Mesenchymal stem cell (in vitro differentiated cells and primary cell): ENCODE measurements around the gene CMTR1.
"Not testable (repeated sequence)": the region's sequence is repeated elsewhere in the genome, so short reads cannot be mapped to it uniquely, and the experiment has no call there.

Experiments
- DNase-seq: peaks from one replicate; pipeline ENCODE4 v3.0.0-alpha.2; 2013
- H2AFZ ChIP-seq: one replicate; pipeline ENCODE4 v1.6.1; 2013; ENCODE audit warnings: low read depth, mild to moderate bottlenecking, control low read depth, inconsistent platforms, low read length, moderate library complexity
- H2AK5ac ChIP-seq: 2 replicates; pipeline ENCODE4 v1.6.1; 2013; ENCODE audit warnings: low read length, moderate library complexity, mild to moderate bottlenecking, inconsistent platforms; ENCODE audit not compliant: severe bottlenecking
- H2BK120ac ChIP-seq: one replicate; pipeline ENCODE4 v1.6.1; 2013; ENCODE audit warnings: low read depth, mild to moderate bottlenecking, inconsistent platforms, low read length, moderate library complexity
- H2BK12ac ChIP-seq, 2 experiments: one replicate each; pipeline ENCODE4 v1.6.1; 2013; ENCODE audit warnings: inconsistent platforms in 2 of 2, low read length in 2 of 2, mild to moderate bottlenecking in 2 of 2, moderate library complexity in 2 of 2, control low read depth in 1 of 2
- H2BK15ac ChIP-seq: one replicate; pipeline ENCODE4 v1.6.1; 2013; ENCODE audit warnings: mild to moderate bottlenecking, low read depth, inconsistent platforms; ENCODE audit not compliant: poor library complexity, severe bottlenecking
- H2BK5ac ChIP-seq: 2 replicates; pipeline ENCODE4 v1.6.1; 2013; ENCODE audit warnings: low read depth, mild to moderate bottlenecking, low read length, control low read depth, inconsistent platforms; ENCODE audit not compliant: poor library complexity, severe bottlenecking
- H3K14ac ChIP-seq, 2 experiments: one replicate each; pipeline ENCODE4 v1.6.1; 2013; ENCODE audit warnings: inconsistent platforms in 2 of 2, low read length in 2 of 2, control low read depth in 1 of 2, mild to moderate bottlenecking in 1 of 2, moderate library complexity in 1 of 2
- H3K18ac ChIP-seq, 2 experiments: one replicate each; pipeline ENCODE4 v1.6.1; 2013; ENCODE audit warnings: inconsistent platforms in 2 of 2, low read length in 2 of 2, control low read depth in 1 of 2, low read depth in 1 of 2, mild to moderate bottlenecking in 1 of 2
- H3K23ac ChIP-seq, 2 experiments: one replicate each; pipeline ENCODE4 v1.6.1; 2013; ENCODE audit warnings: inconsistent platforms in 2 of 2, low read length in 2 of 2, mild to moderate bottlenecking in 2 of 2, moderate library complexity in 2 of 2, control low read depth in 1 of 2
- H3K27ac ChIP-seq: 2 replicates; pipeline ENCODE4 v1.5.1; 2013; ENCODE audit warnings: mild to moderate bottlenecking, moderate library complexity, low read length, control low read depth, inconsistent platforms; ENCODE audit not compliant: poor library complexity, severe bottlenecking
- H3K27me3 ChIP-seq, 2 experiments: 2 replicates each; pipeline versions ENCODE4 v1.6.1 to v1.7.0; 2013; ENCODE audit warnings: low read length in 2 of 2, mild to moderate bottlenecking in 2 of 2, moderate library complexity in 2 of 2, control low read depth in 1 of 2, inconsistent platforms in 1 of 2; ENCODE audit not compliant: control insufficient read depth in 1 of 2, insufficient read depth in 1 of 2
- H3K36me3 ChIP-seq, 2 experiments: 2 replicates each; pipeline versions ENCODE4 v1.6.1 to v1.7.0; 2013; ENCODE audit warnings: low read length in 2 of 2, control low read depth in 1 of 2, inconsistent platforms in 1 of 2, low read depth in 1 of 2, mild to moderate bottlenecking in 1 of 2; ENCODE audit not compliant: insufficient read depth in 2 of 2, control insufficient read depth in 1 of 2
- H3K4ac ChIP-seq, 2 experiments: one replicate each; pipeline ENCODE4 v1.6.1; 2013; ENCODE audit warnings: inconsistent platforms in 2 of 2, low read length in 2 of 2, mild to moderate bottlenecking in 2 of 2, moderate library complexity in 2 of 2, control low read depth in 1 of 2, low read depth in 1 of 2
- H3K4me1 ChIP-seq: 2 replicates; pipeline ENCODE4 v1.6.1; 2013; ENCODE audit warnings: low read depth, low read length, control low read depth; ENCODE audit not compliant: control insufficient read depth, insufficient read depth
- H3K4me2 ChIP-seq: 2 replicates; pipeline ENCODE4 v1.6.1; 2013; ENCODE audit warnings: low read length, mild to moderate bottlenecking, inconsistent platforms; ENCODE audit not compliant: poor library complexity, severe bottlenecking
- H3K4me3 ChIP-seq, 2 experiments: 2 replicates each; pipeline versions ENCODE4 v1.5.1 to v1.7.0; 2013; ENCODE audit warnings: low read length in 2 of 2, mild to moderate bottlenecking in 2 of 2, control low read depth in 1 of 2, low read depth in 1 of 2; ENCODE audit not compliant: insufficient read depth in 1 of 2
- H3K79me1 ChIP-seq: replicated peaks from 2 replicates; pipeline ENCODE4 v1.6.1; 2013; ENCODE audit warnings: mild to moderate bottlenecking, control low read depth, low read length, inconsistent platforms; ENCODE audit not compliant: poor library complexity, severe bottlenecking
- H3K9ac ChIP-seq: 2 replicates; pipeline ENCODE4 v1.7.0; 2013; ENCODE audit warnings: mild to moderate bottlenecking, low read length, moderate library complexity
- H3K9me3 ChIP-seq: 2 replicates; pipeline ENCODE4 v1.7.0; 2013; ENCODE audit warnings: mild to moderate bottlenecking, low read length; ENCODE audit not compliant: control insufficient read depth
- H4K8ac ChIP-seq: one replicate; pipeline ENCODE4 v1.6.1; 2013; ENCODE audit warnings: inconsistent platforms, mild to moderate bottlenecking, low read length, moderate library complexity
- H4K91ac ChIP-seq: one replicate; pipeline ENCODE4 v1.6.1; 2013; ENCODE audit warnings: mild to moderate bottlenecking, low read length, inconsistent platforms
- WGBS: methylation state at CpG from one replicate; pipeline ENCODE4 v1.1.7; 2013; ENCODE audit warnings: mixed read lengths; 5-methylcytosine and 5-hydroxymethylcytosine counted together

The CMTR1 gene

DNA sequence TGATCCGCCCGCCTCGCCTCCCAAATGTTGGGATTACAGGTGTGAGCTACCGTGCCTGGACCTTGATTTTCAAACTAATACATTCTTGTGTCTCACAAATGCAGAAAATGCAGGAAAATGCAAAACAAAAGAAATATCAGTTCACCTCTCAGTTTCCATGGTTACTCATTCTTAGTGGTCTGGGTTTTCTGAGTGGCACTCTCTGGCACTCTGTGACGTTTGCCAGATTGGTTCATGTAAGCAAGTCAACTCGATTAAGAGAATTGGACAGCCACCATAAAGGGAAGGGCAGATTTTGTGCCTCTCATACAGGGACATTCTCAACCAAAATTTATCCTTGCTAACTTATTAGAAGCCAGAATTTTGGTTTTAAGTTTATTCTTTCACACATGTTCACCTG, 8.6 kb downstream of the CMTR1 start:
- WGBS, result 96% methylated on average over 6 of the region's 6 CpGs
- H3K9me3 ChIP-seq, result no peaks in the 10 kb centered on the region
- DNase-seq, result no peak
- no peak overlapping the region for H3K14ac ChIP-seq
- peaks cover 12 to 76% of the 10 kb centered on the region in 2 experiments for H3K36me3 ChIP-seq
- H2AK5ac ChIP-seq, result no peak overlapping the region
- no peak overlapping the region for H2BK15ac ChIP-seq
- H2BK12ac ChIP-seq, result no peak overlapping the region
- H3K4ac ChIP-seq, result no peak overlapping the region
- no peak overlapping the region for H3K4me2 ChIP-seq
- no peak overlapping the region for H2BK5ac ChIP-seq
- H3K18ac ChIP-seq, result no peak overlapping the region
- H3K9ac ChIP-seq, result peak overlapping the region; percentile 88
- no peak overlapping the region for H3K23ac ChIP-seq
- peaks cover 31% of the 10 kb centered on the region for H3K79me1 ChIP-seq
- H4K91ac ChIP-seq, result no peak overlapping the region
- no peak overlapping the region for H2BK120ac ChIP-seq
- H3K27me3 ChIP-seq, result no peaks in the 10 kb centered on the region
- no peak overlapping the region for H2AFZ ChIP-seq
- no peak overlapping the region for H3K4me3 ChIP-seq
- no peaks in the 10 kb centered on the region for H3K4me1 ChIP-seq
- H4K8ac ChIP-seq, result no peak overlapping the region
- H3K27ac ChIP-seq, result no peak overlapping the region

DNA sequence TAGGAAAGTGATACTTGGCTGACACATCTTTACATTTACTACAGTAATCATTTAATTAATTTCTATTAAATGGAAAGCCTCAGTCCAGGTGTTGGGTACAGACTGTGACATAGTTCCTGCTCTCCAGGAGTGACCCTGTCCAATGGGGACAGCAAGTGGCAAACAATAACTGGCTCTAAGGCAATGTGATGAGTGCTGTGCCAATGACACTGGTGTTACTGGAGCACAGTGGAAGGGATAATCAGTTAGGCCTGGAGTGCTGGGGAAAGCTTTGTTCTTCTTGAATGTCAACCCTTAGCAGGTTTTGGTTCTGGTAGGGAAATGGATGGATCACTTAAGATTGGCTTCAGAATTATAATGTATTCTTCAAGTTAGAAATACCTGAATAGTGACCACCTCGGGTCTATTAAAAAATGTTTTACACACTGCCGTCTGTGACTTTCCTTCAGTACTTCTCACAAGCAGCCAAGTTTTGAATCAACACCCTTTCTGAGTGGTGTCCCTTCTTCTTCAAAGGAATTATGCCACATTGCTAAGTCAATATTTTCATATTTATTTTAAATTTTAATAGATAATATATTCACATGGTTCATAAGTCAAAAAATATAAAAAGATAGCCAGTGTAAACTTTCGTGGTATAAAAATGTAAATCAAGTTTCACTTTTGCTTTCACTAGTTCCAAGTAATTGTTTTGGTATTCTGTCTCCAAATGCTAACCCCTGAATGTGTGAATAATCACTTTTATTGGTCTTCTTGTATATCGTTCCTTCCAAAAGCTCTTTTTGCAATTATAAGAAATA, 9.6 kb downstream of the CMTR1 start:
- Histone ChIP-seq H3K14ac (no peak overlapping the region), H2AFZ (no peak overlapping the region)

DNA sequence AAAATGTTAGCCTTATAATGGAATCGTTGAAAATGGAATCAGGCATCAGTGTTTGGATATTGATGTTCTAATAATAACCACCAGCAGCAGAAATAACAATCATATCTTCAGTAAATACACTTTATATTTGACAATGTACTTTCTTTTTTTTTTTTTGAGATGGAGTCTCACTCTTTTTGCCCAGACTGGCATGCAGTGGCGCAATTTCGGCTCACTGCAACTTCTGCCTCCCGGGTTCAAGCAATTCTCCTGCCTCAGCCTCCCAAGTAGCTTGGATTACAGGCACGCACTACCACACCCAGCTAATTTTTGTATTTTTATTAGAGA, 10.2 kb downstream of the CMTR1 start:
- H4K91ac ChIP-seq, H4K8ac ChIP-seq, H2BK120ac ChIP-seq, H3K23ac ChIP-seq, H3K18ac ChIP-seq, DNase-seq, H3K9me3 ChIP-seq, H3K4ac ChIP-seq, H2BK15ac ChIP-seq, H3K27ac ChIP-seq, H2BK5ac ChIP-seq, H2BK12ac ChIP-seq, H3K14ac ChIP-seq, H2AK5ac ChIP-seq, H3K4me1 ChIP-seq, H3K27me3 ChIP-seq, H2AFZ ChIP-seq, H3K4me2 ChIP-seq: not testable (repeated sequence)
- Histone ChIP-seq H3K79me1 (peaks cover 26% of the 10 kb centered on the region), H3K4me3 (peak overlapping the region in 1 of 2 experiments; percentile 73), H3K9ac (peak overlapping the region; percentile 88), H3K36me3 (peaks cover 15 to 78% of the 10 kb centered on the region in 2 experiments)
- WGBS, result 100% methylated on average over 3 of the region's 5 CpGs

More for the DNA sequence above, 9.6 kb downstream of the CMTR1 start:
- H2BK12ac ChIP-seq, result no peak overlapping the region
- no peaks in the 10 kb centered on the region for H3K9me3 ChIP-seq
- H4K8ac ChIP-seq, result no peak overlapping the region
- no peak overlapping the region for H3K18ac ChIP-seq
- H3K4me2 ChIP-seq, result no peak overlapping the region
- H3K27ac ChIP-seq, result no peak overlapping the region
- no peak overlapping the region for H2BK120ac ChIP-seq
- no peaks in the 10 kb centered on the region for H3K4me1 ChIP-seq
- no peak overlapping the region for H3K4ac ChIP-seq
- peak; percentile 10 for DNase-seq
- peak overlapping the region; percentile 88 for H3K9ac ChIP-seq
- 98% methylated on average over 2 of the region's 4 CpGs for WGBS
- peaks cover 27% of the 10 kb centered on the region for H3K79me1 ChIP-seq
- peak overlapping the region in 1 of 2 experiments; percentile 73 for H3K4me3 ChIP-seq
- no peak overlapping the region for H2BK15ac ChIP-seq
- no peak overlapping the region for H4K91ac ChIP-seq
- H3K36me3 ChIP-seq, result peaks cover 12 to 80% of the 10 kb centered on the region in 2 experiments
- H3K23ac ChIP-seq, result no peak overlapping the region
- H3K27me3 ChIP-seq, result no peaks in the 10 kb centered on the region
- H2AK5ac ChIP-seq, result no peak overlapping the region
- no peak overlapping the region for H2BK5ac ChIP-seq

DNA sequence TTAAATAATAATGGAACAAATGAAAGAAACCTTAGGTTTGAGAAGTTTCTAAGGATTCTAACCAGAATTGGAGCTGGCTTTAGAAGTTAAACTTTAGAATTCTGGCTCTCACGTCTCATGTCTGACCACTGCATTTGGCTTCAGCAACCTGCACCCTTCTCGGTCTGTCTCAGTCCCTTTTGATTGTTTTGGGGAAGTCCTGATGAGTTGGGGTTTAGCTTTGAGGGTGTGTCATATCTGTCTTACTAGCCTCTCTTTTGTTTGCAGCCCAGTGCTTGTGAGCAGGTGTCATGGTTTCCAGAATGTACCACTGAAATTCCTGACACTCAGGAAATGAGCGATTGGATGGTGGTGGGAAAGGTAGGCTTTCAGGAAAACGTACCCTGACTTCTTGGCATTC, 17.0 kb downstream of the CMTR1 start:
- Histone ChIP-seq H2AFZ (no peak overlapping the region), H3K9me3 (no peaks in the 10 kb centered on the region), H4K91ac (no peak overlapping the region), H3K79me1 (peaks cover 12% of the 10 kb centered on the region), H2AK5ac (no peak overlapping the region), H3K4me3 (no peak overlapping the region), H3K18ac (no peak overlapping the region), H3K27ac (no peak overlapping the region), H3K9ac (no peak overlapping the region), H3K27me3 (no peaks in the 10 kb centered on the region), H3K4me1 (no peaks in the 10 kb centered on the region), H3K14ac (no peak overlapping the region), H3K4ac (no peak overlapping the region), H2BK5ac (no peak overlapping the region), H2BK120ac (no peak overlapping the region), H3K36me3 (peaks cover 25 to 79% of the 10 kb centered on the region in 2 experiments), H2BK15ac (no peak overlapping the region), H3K23ac (no peak overlapping the region), H3K4me2 (no peak overlapping the region), H4K8ac (no peak overlapping the region), H2BK12ac (no peak overlapping the region)
- DNase-seq, result no peak
- 95% methylated on average over 4 of the region's 4 CpGs for WGBS
